Left renal pelvis (tissue), 4 donors: ENCODE data around the gene DDAH1. TPM values are rescaled to one million over a fixed set of nuclear protein-coding genes. Genes with fewer than 3 reads are reported as not detected.
"Not testable (repeated sequence)": the region's sequence is repeated elsewhere in the genome, so short reads cannot be mapped to it uniquely, and the experiment has no call there.

ENCODE experiments used
- DNase-seq, 4 donors: peaks; one replicate each; pipeline ENCODE4 v3.0.0-alpha.2; 2013; ENCODE audit warnings: low read depth in 4 of 4, low spot score in 3 of 4
- polyA plus RNA-seq, 4 donors: library from polyadenylated mRNA; unstranded; fragments of 120-200 nt; gene quantifications; one replicate each; pipeline ENCODE4 v1.2.1, GENCODE V29; 2013; ENCODE audit not compliant: insufficient read length in 4 of 4

The DDAH1 gene
- 100 to 1,000 TPM in 3 of 4 donors, 10 to 100 TPM in 1; 29.0 to 153 (median 127) TPM for polyA plus RNA-seq

DNA sequence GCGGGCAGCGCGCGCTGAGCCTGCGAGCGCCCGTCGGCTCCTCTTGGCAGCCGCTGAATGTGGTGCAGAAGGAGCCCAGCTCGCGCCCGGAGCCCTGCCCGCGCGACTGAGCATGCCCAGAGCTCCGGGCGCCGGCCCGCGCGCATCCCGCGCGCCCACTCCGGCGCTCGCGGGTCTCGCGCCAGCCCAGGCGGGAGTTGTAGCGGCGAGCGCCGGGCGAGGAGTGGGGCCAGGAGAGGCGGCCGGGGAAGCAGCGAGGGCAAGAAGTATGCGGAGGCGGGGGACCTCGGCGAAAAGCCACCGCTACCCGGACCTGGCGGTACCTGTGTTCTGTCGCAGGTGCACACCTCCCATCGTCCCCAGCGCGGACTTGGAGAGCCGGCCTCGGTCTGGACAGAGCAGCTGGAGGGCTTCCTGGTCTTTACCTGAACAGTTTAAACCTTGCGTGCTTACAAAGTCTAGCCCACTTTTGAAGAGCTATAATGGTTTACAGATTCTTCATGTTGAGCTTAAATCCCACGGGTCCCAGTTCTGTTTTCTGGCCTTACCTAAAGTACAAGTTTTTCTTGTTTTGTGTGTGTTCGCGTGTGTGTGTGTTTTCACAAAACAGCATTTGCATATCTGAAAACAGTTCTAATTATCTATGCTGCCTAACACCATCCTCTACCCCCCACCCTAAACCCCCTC is at the start of gene DDAH1:
DDAH1 (minus strand) TSS at position 61 of the 687 bp plus-strand sequence. CDS start 114 bp downstream, outside the sequence.
- DNase-seq = peak in 1 of 4 donors; percentile 57

DNA sequence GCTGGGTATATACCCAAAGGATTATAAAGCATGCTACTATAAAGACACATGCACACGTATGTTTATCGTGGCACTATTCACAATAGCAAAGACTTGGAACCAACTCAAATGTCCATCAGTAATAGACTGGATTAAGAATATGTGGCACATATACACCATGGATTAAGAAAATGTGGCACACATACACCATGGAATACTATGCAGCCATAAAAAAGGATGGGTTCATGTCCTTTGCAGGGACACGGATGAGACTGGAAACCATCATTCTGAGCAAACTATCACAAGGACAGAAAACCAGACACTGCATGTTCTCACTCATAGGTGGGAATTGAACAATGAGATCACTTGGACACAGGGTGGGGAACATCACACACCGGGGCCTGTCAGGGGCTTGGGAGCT is 49.0 kb upstream of the DDAH1 start:
- DNase-seq = not testable (repeated sequence)

DNA sequence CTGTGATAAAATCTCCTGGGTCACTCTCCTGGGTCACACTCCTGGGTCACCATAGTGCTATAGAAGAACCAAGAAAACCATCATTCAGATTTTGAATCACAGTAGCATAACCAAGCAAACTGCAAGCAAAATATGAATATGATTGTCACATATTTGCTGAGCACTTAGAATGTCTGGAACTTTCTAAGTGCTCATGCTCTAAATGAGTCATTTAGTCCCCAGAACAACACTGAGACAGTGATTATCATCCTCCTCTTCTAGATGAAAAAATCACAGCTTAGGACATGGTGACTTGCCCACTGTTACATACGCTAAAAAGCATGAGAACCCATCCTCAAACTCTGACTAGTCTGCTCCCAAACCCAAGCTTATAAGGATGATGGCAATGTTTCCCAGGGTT is 39.5 kb upstream of the DDAH1 start:
- no peak for DNase-seq

DNA sequence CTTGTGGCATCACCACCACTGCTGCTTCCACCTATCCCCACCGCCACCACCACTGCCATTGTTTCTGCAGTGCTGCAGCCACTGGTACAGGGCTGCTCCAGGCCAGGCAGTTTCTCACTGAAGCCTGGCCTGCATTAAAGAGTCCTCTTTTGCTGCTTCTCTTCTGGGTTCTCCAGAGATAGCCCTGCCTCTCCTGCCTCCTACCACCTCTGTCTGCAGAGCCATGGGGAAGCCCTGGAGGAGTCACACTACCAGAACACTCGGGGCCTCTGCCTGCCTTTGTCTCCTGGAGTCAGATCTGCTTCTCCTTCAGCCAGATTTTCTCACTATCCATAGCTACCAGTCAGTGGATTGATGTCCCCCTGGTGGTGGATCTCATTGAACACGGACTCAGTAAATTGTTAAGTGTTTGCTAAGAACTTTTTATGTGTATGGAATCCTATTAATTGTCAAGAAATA is 37.7 kb upstream of the DDAH1 start:
- DNase-seq = peak; percentile 27 to 45 (median 30)

DNA sequence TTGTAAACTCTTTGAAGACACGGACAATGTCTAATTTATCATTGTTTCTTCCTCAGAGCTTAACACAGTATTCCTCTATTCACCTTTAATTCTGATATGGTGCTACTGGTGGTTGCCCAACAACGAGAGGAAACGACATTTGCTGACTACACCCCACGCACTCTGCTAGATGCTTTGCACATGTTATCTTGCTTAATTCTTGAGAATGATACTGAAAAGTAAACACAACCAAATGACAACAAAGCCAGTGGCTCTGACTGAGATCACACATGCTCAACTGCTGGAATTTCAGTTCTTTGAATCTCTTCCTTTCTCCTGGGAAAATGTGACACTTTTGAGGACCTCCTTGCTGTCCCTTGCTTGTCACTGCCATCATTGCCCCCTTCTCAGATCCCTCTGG is 37.2 kb upstream of the DDAH1 start:
- no peak for DNase-seq

DNA sequence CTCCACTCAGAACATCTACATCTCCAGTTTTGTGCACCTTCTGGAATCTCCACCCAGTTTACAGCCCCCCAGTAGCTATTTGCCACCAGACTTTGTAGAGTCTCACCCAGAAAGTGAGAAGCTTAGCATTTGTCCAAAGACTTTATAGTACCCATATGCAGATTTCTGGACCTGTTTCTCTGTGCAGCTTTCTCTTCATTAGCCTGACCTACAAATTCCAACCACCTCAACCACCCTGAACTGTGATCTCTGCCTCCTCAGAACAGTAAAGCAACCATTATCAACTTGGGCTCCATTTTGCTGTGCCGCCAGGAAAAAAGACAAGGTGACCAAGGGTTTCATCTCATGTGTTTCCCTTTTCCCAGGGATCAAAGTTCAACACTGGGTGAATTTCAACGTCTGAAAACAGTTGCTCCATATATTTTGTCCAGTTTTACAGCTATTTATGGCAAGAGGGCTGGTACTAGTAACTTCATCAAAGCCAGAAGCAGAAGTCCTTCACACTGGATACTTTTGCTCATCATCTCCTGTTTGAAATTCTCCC is 36.5 kb upstream of the DDAH1 start:
- DNase-seq = no peak

DNA sequence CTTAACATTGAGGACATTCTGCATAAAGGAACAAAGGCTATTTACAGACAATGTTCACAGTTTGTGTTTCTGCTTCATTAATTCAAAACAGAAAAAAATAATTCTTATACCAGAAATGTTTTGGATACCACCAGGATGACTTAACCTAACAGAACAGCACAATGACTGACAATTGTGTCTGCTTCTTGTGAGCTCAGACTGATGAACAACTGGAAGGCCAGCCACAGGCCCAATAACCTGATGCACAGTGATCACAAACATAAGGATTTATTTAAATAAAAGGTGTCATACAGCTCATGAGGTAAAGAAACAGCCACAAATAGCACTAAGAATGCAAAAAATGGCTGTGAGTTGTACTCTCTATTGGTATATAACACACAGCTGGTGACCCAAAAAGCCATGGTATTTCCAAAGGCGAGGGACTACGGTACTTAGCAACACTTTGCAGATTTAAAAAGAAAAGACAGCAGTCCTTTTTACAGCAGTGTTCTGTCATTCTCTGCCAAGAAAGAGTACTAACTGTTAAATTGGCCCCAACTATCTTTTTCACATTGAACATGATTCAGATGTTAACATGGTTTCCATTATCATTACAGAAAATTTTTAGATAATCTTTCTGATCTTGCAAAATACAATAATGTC is 32.1 kb upstream of the DDAH1 start:
- no peak for DNase-seq

DNA sequence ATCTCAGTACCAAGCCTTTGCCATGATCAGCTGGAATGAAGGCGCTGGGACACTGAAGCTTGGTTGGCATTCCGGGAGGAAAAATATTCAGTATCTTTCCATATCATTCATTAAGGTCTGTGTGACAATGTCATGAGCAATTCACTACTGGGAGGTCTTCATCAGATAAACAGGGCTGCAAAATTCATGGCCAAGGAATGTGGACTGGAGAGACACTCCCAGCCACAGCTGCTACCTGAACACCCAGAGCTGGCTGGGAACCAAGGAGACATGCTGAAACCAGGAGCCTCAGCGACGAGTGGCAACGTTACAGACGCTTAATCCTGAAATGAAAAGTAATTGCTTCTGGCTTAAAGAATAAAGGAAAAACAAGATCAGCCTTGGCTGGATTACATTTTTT is 30.6 kb upstream of the DDAH1 start:
- no peak for DNase-seq

DNA sequence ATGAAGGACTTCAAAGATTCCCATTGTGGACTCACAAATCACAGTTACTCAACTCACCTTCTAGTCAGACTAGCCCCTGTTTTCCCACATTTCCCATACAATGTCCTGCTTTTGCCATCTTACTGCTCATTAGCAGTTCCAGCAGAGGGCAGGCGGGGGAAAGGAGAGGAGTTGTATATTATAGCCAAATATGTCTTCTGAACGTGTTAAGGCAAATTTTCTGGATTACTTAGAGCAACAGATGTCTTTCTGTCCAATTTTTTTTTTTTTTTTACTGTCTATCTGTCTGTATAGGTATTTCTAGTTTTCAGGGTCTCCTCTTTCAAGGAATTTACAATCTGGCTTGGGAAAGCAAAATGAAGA is 29.9 kb upstream of the DDAH1 start:
- DNase-seq = no peak

DNA sequence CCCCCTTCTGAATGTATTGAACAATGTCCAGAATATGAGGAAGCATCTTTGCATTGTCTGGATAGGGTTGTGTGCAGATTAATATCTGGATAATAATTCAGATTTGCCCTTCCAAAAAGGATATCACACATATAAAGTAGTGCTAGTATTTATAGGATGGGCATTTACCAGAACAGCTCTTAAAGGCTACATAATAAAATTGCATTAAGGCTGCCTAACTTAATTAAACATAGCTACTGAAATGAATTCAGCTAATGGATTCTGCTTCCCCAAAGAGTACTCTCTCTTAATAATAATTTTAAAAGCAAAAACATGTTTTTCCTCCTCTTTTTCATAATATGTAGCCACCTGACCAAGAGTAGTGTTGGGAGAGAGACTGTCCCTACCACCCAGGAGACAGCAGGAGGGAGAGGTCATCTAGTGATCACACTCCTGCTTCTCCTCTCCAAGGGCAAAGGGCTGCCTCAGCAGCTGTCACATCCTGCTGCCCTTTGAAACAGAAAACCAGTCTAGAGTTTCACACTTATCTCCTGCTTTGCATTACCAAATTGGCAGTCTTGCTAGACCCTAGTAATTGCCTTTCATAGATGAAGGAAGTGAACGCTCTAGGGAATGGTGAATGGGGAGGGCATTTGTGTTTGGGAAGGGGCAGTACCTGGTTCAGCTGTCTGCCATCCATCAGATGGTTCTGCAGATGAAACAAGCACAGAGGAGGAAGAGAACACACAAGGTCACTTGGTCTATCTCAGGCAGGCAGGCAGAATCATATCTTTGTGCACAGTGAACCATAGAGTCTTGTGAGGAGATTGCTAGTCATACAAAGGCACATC is 29.3 kb upstream of the DDAH1 start:
- no peak for DNase-seq

DNA sequence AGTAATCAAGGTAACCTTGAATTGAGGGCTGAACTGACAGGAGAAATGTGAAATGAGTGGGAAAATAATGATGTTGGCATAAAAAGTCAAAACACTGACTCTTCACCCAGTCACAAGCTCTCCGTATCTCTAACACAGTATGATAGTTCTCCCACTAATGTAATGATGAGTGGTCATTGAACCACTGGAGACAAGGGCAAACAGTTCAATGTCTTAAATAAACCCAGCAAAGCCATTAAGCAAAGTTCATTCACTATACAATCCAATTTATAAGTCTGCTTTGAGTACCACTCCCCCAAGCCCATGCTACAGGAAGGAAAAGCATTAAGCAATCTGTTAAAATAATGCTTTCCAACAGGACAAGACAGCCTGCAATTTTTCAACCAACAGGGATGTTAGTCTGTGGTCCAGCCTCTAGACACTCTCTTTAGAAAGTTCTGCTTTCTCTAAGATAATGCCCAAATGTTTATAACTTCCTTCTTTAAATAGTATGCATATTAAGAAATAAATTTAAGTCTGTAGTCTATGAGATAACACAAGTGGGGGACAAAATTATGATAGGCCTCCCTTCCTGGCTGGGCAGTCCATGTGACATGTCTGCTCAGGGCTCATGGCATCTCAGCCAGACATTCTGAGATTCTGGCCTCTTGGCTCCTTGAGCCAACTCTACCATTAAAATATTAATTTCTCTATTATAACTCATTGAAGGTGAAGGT is 25.5 kb upstream of the DDAH1 start:
- no peak for DNase-seq

DNA sequence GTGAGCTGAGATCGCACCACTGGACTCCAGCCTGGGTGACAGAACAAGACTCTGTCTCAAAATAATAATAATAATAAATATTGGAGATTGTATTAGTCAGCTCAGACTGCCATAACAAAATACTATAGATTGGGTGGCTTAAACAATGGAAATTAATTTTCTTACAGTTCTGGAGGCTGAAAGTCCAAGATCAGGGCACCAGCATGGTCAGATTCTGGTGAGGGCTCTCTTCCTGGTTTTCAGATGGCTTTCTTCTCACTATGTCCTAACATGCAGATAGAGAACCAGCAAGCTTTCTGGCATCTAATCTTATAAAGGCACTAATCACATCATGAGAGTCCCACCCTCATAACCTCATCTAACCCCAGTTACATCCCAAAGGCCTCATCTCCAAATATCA is 23.2 kb upstream of the DDAH1 start:
- no peak for DNase-seq

DNA sequence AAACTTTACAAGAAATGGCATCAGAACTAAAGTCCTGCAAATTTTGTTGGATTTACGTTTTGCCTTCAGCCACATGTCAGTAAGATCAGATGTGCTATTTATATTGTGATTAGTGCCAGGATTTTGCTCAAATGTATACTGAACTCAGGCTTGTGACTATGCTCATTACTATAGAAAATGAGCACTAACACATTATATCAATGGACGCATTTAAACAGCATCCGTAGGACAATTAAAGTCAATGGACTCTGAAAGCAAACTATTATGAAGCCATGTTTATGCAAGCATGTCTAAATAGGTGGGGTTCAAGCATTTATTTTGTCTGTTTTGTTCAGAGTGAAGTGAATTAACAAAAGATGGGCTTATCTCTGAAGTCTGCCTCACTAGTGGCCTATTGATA is 20.6 kb upstream of the DDAH1 start:
- no peak for DNase-seq

DNA sequence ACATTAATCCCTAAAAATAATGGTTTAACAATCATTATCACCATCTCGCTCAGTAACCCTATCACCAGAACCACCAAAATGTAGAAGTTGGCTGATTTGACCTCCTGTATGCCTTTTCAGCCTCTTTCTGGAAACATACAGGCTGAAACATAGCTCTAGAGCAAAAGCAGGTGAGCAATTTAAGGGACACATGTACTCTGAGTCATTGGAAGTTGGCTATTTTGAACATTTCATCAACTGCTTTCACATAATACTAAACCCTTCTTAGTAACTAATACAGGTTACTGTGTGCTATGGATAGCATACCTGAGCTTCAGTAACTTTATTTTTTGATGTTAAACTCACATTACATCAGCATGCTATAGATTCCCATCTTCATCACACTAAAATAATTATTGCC is 19.8 kb upstream of the DDAH1 start:
- DNase-seq = no peak

DNA sequence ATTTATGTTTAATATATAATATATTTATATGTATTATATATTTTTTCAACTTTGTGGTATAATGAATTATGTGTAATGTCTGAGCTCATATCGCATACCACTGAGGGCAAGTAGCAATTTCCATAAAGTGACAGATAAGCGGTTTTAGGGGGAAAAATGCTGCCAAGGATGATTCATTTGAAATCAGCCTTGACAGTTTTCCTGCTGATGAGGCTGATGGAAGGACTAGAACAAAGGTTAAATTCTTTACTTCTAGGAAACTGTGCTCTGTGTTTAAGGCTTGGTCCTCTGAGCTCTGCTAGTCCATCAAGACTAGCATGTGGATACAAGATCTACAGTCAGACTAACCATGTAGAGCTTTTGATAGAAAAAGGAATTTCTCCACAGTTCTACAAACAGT is 19.3 kb upstream of the DDAH1 start:
- DNase-seq = no peak

DNA sequence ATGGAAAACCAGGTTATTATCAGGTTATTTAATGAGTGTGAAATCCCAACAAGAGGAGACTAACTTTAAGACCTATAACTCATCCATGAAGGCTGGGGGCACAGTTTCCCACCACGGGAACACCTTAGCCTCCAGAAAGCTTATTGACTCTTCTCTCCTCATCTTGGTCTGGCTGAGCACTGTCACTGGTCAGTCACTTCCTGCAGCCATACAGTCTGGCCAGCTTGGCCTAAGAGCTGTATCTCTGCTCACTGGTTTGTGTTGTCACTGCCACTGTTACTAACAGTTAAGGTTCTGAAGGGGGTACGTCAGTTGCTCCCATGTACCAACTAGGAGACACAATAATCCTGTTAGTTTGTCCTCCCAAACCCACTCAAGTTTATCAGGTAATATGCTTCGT is 16.7 kb upstream of the DDAH1 start:
- no peak for DNase-seq

DNA sequence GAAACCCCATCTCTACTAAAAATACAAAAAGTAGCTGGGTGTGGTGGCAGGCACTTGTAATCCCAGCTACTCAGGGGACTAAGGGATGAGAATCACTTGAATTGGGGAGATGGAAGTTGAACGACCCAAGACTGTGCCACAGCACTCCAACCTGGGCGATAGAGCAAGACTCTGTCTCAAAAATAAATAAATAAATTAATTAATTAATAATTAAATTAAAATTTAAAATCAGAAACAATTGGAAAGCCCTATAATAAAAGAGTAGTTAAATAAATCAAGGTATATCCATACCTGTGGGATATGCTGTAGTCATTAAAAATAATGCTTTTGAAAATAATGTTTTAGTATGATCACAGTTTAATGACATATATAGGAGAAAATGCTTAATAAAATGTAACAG is 15.6 kb upstream of the DDAH1 start:
- DNase-seq = no peak

DNA sequence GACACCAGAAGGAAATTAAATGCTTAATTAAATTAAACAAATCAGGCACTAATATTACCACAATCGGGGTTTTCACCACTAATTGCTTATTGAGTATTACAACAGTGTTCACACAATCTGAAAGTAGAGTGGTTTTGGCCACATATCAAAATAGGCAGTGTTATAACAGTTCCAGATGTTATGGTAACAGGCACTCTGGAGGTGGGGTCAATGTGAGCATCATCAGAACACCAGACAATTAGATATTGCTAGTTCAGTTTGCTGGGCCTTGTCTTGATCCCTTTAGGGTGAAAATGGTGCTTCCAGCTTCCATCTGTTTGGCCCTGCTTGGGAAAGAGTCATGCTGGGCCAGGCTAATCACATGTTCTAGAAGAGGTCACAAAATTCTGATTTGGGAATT is 14.5 kb upstream of the DDAH1 start:
- DNase-seq = no peak

DNA sequence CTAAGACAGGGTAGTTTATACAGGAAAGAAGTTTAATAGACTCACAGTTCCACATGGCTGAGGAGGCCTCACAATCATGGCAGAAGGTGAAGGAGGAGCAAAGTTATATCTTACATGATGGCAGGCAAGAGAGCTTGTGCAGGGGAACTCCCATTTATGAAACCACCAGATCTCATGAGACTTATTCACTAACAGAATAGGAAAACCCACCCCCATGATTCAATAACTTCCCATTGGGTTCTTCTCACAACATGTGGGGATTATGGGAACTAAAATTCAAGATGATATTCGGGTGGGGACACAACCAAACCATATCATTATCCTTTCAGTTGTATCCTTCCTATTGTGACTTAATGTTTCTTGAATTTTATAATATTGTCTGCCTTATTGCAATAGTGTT is 13.4 kb upstream of the DDAH1 start:
- DNase-seq = no peak

DNA sequence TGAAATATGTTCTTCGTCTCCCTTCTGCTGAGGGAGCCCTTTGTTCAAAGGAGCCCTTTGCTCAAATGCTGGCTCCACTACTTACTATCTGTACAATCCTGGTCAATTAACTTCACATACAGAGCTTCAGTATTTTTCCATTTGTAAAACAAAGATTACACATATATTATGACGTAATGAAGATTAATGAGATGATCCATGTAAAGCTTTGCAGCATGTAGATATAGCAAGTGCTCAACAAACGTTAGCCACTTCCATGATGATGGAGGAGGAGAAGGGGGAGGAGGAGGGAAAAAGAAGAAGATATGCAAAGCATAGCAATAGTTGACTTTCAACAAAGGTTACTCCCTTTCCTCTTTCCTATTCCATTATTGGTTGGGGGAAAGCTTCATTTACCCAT is 10.1 kb upstream of the DDAH1 start:
- DNase-seq = no peak

DNA sequence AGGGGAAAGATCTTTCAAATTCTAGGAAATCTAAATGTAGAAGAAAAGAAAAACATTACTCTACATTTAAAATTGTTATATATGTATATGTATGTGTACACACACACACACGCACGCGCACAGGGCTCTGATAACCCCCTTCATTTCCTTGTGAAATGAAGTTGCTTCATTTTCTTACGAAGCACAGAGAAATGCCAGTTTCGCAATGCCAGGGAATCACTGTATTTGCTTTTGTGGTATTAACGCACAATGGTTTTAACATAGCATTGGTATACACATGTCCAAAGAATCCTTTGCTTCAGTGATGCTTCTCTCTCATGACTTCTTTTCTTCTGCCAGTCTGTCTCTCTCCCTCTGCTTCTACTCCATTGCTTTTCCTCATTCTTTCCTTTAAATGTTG is 8.4 kb upstream of the DDAH1 start:
- DNase-seq = no peak
